Erythroblast (primary cell): Measurements from ENCODE around the gene GATC.
"Not testable (repeated sequence)": the region's sequence is repeated elsewhere in the genome, so short reads cannot be mapped to it uniquely, and the experiment has no call there.

ENCODE experiments used
- DNase-seq, 2 experiments: peaks; one replicate each; lab custom pipeline; 2025; lab: John Stamatoyannopoulos, UW
- GATA1 ChIP-seq: IDR thresholded peaks from 2 replicates; pipeline ENCODE4 v1.6.1; 2011; ENCODE audit warnings: low read depth, mild to moderate bottlenecking, control low read depth, low read length, moderate library complexity
- POLR2A ChIP-seq: IDR thresholded peaks from 2 replicates; pipeline ENCODE4 v1.6.1; 2011; ENCODE audit warnings: mild to moderate bottlenecking, low read length

The GATC gene

DNA sequence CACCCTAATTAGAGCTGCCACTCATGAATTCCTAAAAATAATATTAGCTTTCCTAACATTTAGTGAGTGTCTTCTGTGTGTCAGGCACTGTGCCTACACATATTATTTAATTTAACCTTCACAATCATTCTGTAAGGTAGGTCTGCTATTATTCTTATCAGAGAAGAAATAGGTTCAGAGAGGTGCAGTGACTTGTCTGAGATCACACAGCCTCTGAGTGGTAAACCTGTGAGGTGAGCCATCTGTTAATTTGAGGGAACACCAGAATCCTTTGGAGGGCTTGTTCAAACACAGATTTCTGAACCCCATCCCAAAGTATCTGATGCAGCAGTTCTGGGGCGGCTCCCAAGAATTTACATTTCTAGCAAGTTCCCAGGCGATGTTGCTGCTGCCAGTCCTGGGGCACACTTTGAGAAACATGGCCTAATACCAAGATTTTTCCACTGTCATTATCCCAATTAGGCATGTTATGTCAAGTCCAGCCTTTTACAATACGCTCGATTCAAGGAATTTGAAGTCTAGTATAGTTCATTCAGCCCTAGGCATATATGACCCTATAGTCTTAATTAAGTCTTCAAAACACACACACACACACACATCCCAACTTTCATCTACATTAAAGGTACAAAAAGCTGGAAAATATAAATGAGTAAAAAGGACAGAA is 28.2 kb upstream of the GATC start:
- no peak for TF ChIP-seq GATA1
- no peak for TF ChIP-seq POLR2A
- no peak for DNase-seq

DNA sequence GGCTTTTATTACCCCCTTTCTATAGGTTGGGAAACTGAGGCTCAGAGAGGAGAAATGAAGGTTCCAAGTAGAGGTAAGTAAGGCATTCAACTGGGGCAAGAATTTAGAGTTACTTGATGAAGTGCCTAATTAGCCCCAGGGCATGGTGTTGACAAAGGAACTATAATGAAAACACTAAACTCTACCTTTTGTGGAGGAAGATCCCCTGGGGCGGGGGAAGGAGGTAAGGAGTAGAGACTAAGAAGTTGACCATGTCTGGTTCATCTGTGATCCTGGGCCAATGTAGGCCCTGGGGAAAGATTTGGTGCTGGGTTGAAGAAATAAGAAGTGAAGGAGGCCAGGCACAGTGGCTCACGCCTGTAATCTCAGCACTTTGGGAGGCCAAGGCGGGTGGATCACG is 24.5 kb upstream of the GATC start:
- TF ChIP-seq POLR2A = no peak
- no peak for TF ChIP-seq GATA1
- DNase-seq = no peak

DNA sequence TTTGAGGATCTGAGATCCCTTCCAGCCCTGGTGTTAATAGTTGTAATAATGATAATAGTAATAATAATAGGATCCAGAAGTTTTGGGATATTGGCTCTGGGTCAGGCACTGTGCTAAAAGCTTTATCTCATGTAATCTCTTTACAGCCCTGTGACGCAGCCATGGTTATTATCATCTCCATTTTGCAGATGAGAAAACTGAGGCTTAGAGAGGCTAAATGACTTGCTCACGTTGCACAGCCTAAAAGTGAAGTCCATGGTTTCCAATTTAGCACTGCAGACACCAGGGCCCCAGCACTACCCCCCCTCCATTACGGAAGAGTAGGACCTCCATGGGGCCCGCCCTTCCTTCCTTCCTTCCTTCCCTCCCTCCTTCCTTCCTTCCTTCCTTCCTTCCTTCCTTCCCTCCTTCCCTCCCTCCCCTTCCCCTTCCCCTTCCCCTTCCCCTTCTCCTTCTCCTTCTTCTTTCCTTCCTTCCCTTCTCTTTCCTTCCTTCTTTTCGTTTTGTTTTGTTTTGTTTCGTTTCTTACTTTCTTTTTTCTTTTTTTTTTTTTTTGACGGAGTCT is 23.3 kb upstream of the GATC start:
- TF ChIP-seq GATA1 (no peak), POLR2A (no peak)
- DNase-seq = no peak

DNA sequence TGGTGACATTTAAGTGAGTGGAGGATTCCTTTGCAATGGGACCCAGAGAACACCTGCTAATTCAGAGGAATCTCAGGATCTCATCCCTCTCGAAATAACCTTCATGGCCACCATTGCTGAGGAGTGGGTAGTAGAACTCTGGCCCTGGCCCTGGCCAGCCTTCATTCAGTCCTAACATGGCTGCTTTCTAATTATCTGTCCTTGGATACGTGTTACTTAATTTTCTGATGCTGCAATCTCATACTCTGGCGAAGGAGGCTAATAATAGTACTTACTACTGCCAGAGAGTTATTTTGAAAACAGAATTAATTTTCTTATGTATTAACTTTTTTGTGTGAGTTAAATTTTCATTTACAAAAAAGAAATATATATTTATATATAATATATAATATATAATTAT is 20.4 kb upstream of the GATC start:
- TF ChIP-seq POLR2A = no peak
- no peak for TF ChIP-seq GATA1
- DNase-seq = no peak

DNA sequence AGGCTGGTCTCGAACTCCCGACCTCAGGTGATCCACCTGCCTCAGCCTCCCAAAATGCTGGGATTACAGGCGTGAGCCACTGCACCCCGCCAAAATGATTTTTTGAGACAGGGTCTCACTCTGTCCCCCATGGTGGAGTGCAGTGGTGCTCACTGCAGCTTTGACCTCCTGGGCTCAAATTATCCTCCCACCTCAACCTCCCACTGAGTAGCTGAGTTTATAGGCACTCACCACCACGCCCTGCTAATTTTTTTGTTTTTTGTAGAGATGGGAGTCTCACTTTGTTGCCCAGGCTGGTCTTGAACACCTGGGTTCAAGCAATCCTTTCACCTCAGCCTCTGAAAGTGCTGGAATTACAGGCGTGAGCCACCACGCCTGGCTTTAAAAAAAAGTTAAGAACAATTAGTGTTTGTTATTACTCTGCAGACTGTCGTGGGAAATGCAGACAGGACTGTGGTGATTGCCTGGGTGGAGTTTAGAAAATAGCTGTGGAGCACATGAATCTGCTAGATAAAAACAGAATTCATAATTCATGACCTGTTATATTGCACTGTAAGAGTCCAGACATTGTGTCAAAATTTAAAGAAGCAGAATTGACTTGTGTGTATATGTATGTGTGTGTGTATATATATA is 17.5 kb upstream of the GATC start:
- TF ChIP-seq POLR2A (no peak), GATA1 (no peak)
- no peak for DNase-seq

DNA sequence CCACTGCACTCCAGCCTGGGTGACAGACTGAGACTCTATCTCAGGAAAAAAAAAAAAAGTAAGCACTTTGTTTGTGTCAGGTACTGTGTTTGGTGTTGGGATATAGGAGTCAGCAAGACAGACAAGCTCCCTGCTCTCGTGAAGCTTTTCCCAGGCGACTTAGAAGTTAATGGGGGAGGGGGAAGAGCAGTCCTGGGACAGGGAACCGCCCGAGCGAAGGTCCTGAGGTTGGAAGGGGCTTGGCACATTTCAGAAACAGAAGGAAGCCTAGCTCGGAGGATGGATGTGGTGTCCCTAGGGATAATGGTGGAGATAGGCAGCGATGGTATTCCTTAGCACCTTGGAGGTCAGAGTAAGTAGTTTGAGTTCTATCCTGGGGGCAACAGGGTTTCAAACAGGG is 16.9 kb upstream of the GATC start:
- no peak for DNase-seq
- TF ChIP-seq GATA1 (no peak), POLR2A (no peak)

DNA sequence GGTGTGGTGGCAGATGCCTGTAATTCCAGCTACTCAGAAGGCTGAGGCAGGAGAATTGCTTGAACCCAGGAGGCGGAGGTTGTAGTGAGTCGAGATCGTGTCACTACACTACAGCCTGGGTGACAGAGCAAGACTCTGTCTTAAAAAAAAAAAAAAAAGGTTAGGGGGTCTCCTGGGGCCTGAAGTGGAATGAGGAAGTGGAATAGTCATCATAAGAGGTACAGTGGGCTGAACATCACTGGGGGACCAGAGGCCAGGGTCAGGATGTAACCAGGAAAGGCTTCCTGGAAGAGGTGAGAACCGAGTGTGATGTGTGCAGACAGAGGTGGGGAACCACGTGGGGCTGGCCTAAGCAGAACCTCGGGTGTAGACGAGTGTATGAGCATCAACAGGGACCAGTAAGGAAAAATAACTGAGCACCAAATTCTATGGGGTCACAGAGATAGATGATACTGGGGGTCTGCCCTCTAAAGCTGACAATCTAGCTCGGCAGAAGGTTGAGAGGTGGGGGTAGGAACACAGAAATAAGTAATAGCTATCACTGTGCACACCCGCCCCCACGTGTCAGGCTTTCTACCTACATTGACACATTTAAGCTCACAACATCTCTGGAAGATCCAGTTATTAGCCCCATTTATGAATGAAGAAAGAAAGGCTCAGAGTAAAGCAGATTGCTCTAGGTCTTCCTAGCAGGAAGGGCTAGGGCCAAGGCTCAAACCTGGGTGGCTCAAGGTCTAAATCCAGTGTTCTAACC is 13.3 kb upstream of the GATC start:
- TF ChIP-seq GATA1 (no peak), POLR2A (no peak)
- no peak for DNase-seq

DNA sequence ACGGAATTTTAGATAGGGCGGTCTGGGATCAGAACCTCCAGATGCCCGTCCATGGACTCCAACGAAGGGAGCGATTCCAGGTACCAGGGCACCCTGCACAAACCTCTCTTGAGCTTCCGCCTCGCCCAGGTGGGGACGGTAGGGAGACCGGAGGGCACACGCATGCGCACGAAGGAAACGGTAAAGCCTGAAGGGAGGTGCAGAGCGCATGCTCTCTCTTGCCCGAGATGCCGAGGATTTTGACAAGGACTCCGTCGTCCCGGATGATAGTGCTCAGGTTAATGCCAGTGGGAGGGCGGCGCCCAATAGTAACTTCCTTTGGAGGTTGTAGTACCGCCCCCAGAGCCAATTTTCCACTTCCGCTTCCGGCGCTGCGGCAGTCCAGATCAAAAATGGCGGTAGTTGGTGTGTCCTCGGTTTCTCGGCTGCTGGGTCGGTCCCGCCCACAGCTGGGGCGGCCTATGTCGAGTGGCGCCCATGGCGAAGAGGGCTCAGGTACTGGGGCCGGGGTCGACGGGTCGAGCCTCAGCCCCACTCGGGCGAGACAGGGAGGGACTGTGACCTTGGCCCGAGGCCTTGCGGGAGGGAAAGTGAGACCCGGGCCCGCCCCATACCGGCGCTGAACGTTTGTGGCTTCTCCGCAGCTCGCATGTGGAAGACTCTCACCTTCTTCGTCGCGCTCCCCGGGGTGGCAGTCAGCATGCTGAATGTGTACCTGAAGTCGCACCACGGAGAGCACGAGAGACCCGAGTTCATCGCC is 8.3 kb upstream of the GATC start, which contains the start of gene COX6A1:
Gene COX6A1 (plus strand): TSS at position 379 of the 760 bp plus-strand sequence. CDS start 14 bp downstream, at position 393.
- TF ChIP-seq GATA1 (no peak), POLR2A (peak; percentile 86)
- DNase-seq = peak; percentile 98

DNA sequence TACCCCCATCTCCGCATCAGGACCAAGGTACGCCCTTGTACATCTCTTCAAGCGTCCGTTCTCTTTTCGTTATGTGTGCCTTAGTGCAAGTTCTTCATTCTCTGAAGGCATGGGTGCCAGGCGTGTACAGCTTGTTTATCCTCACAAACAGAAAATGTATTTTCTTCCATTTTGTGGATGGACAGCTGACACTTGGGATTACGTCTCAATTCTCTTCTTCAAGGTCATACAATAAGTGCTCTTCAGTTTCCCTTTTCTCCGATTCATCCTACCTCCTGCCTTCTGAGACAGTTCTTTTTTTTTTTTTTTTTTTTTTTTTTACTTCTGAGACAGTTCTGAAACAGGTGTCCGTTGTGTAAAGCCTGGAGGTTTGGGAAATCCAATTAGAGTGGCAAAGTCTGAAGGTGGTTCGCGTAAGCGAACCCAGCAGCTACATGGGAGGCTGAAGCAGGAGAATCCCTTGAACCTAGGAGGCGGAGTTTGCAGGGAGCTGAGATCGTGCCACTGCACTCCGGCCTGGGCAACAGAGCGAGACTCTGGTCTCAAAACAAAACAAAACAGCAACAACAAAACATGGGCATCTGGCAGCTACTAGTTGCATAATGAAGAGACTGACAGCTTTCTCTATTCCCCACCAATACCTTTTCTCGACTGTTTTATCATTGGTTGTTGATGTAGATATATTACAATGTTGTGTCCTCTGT is 7.6 kb upstream of the GATC start:
- DNase-seq = peak in 1 of 2 experiments; percentile 24
- TF ChIP-seq POLR2A (no peak), GATA1 (no peak)

DNA sequence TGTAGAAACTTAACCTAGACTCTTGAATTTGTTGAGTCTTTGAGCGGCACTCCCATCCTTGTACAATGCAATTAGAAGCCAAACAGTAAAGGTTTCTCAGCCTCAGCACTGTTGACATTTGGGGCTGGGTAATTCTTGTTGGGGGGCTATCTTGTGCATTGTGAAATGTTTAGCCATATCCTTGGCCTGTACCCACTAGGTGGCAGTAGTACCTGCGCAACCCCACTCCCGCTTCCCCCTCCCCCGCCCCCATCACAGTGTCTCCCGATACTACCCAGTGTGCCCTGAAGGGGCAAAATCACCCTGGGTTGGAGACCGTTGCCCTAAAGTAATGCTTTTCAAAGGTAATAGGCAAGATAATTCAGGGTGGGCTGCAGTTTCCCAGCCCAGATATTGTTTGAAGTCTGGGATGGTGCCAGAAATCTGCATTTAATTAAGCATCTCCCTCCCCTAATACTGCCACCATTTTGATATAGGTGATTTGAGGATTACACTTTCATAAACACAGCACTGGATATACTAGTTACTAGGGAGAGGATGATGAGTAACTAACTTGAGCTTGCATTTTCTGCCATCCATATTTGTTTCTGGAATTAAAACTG is 6.5 kb upstream of the GATC start:
- TF ChIP-seq GATA1 = no peak
- no peak for TF ChIP-seq POLR2A
- DNase-seq = peak; percentile 86 to 88

DNA sequence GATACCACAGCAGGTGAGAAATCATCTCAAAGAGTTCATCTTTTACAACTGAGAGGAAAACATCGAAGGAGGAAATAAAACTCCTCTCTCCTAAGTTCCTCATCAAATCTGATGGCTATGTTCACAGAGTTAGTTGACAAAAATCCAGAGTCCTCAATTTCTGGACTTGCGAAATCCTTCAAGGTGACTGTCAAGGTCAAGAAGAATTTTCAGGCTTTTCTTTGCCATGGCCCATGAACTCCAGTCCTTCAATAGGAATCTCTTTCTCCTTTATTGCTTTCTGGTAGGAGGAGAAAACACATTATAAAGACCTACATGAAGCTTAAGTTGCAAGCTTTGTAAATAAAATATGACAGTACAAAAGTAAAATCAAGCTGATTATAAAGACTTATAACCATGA is 1.6 kb upstream of the GATC start:
- TF ChIP-seq POLR2A (no peak), GATA1 (no peak)
- no peak for DNase-seq

DNA sequence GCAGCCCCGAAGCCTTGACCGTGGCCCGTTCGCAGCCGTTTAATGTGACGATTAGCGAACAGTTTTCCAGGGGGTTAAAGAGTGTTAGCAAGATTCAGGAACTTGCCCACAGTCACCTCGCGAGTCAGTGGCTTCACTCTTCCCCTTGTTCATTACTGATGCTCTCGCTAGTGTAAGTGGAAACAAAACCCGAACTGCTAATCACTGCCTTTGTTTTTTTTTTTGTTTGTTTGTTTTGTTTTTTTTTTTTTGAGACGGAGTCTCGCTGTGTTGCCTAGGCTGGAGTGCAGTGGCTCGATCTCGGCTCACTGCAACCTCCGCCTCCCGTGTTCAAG is 567 bp downstream of the GATC start:
- DNase-seq = not testable (repeated sequence)
